SK-N-SH (cell line): ENCODE data around the gene DOCK4.

Experiments
- CTCF ChIP-seq: fragments of 200-600 bp; sonication (generic); IDR thresholded peaks from 2 replicates; pipeline ENCODE4 v1.6.1; 2017; ENCODE audit warnings: antibody characterized with exemption, mild to moderate bottlenecking, moderate library complexity
- EZH2phosphoT487 ChIP-seq: fragments of 200-600 bp; sonication (generic); IDR thresholded peaks from 2 replicates; pipeline ENCODE4 v1.6.1; 2017; ENCODE audit warnings: low read depth, mixed run types, mild to moderate bottlenecking, antibody characterized with exemption, moderate library complexity, borderline replicate concordance
- FOSL2 ChIP-seq: IDR thresholded peaks from 2 replicates; pipeline ENCODE4 v1.4.0; 2012; ENCODE audit warnings: low read depth, mild to moderate bottlenecking, moderate library complexity, borderline replicate concordance

- no peak for TF ChIP-seq FOSL2
- no peak for TF ChIP-seq CTCF
- no peak for TF ChIP-seq EZH2phosphoT487
Measured at GRCh38 chr7:112007185-112007584, 199.0 kb downstream of the DOCK4 start.
